WTC11 (cell line): ENCODE results near the gene SOCS6. TPM values are rescaled to one million over a fixed set of nuclear protein-coding genes. Genes with fewer than 3 reads are reported as not detected.

Experiments
- ATAC-seq: fragments of 200-7000 bp; cut with Tn5 transposase; 2 replicates; pipeline ENCODE4 v1.10.0; 2021; ENCODE audit warnings: mild to moderate bottlenecking, moderate library complexity
- CTCF ChIA-PET: fragments of 300-600 bp; sonication (Branson Sonifier 250); formaldehyde crosslinking; loops from one replicate; lab custom pipeline; 2021; ENCODE audit warnings: antibody characterized with exemption; lab: Charles Lee
- POLR2A ChIA-PET: fragments of 350-600 bp; sonication (Branson Sonifier 250); formaldehyde crosslinking; loops from one replicate; lab custom pipeline; 2021; ENCODE audit warnings: antibody characterized with exemption; lab: Charles Lee
- DNase-seq: peaks from one replicate; pipeline ENCODE4 v3.0.0; 2021; ENCODE audit warnings: low spot score
- H3K27ac Mint-ChIP-seq: 2 replicates; pipeline ENCODE4 v1.8.0; 2021; ENCODE audit warnings: mixed read lengths
- H3K27me3 Mint-ChIP-seq: 2 replicates; pipeline ENCODE4 v1.8.0; 2021; ENCODE audit warnings: low read depth, mild to moderate bottlenecking, moderate library complexity, mixed read lengths
- H3K36me3 Mint-ChIP-seq: 2 replicates; pipeline ENCODE4 v1.8.0; 2021; ENCODE audit warnings: mixed read lengths
- H3K4me1 Mint-ChIP-seq: 2 replicates; pipeline ENCODE4 v1.8.0; 2022; ENCODE audit warnings: mixed read lengths
- H3K4me3 Mint-ChIP-seq: 2 replicates; pipeline ENCODE4 v1.8.0; 2021; ENCODE audit warnings: mild to moderate bottlenecking, moderate library complexity, mixed read lengths
- H3K9me3 Mint-ChIP-seq: 2 replicates; pipeline ENCODE4 v1.8.0; 2021; ENCODE audit warnings: mixed read lengths
- AR ChIP-seq: fragments of 250-450 bp; sonication (Bioruptor Pico); IDR thresholded peaks from 2 replicates; pipeline ENCODE4 v1.9.0; 2021; ENCODE audit warnings: mild to moderate bottlenecking
- CDX4 ChIP-seq: fragments of 250-450 bp; sonication (Bioruptor Pico); IDR thresholded peaks from 2 replicates; pipeline ENCODE4 v1.9.0; 2021; ENCODE audit warnings: moderate library complexity, mild to moderate bottlenecking, inconsistent platforms, borderline replicate concordance
- E2F1 ChIP-seq: sonication (generic); formaldehyde crosslinking; IDR thresholded peaks from 2 replicates; pipeline ENCODE4 v1.8.0; 2022; ENCODE audit warnings: mild to moderate bottlenecking, missing genetic modification reagents
- EMX1 ChIP-seq: fragments of 250-450 bp; sonication (Bioruptor Pico); IDR thresholded peaks from 2 replicates; pipeline ENCODE4 v1.8.0; 2021; ENCODE audit warnings: mild to moderate bottlenecking
- ETV6 ChIP-seq: sonication (generic); formaldehyde crosslinking; IDR thresholded peaks from 2 replicates; pipeline ENCODE4 v1.8.1; 2022; ENCODE audit warnings: mild to moderate bottlenecking, missing genetic modification reagents
- GRHL2 ChIP-seq: fragments of 250-450 bp; sonication (Bioruptor Pico); IDR thresholded peaks from 2 replicates; pipeline ENCODE4 v1.8.0; 2022; ENCODE audit warnings: mild to moderate bottlenecking, moderate library complexity; ENCODE audit not compliant: insufficient replicate concordance, severe bottlenecking
- JUN ChIP-seq: sonication (generic); formaldehyde crosslinking; IDR thresholded peaks from 2 replicates; pipeline ENCODE4 v1.8.0; 2023; ENCODE audit warnings: mild to moderate bottlenecking, missing genetic modification reagents
- MXD4 ChIP-seq: fragments of 250-450 bp; sonication (Bioruptor Pico); IDR thresholded peaks from 2 replicates; pipeline ENCODE4 v1.8.0; 2021; ENCODE audit warnings: mild to moderate bottlenecking, moderate library complexity, borderline replicate concordance
- NR1H2 ChIP-seq: sonication (generic); formaldehyde crosslinking; IDR thresholded peaks from 2 replicates; pipeline ENCODE4 v1.9.0; 2021; ENCODE audit warnings: mild to moderate bottlenecking, moderate library complexity, missing genetic modification reagents
- OVOL2 ChIP-seq: fragments of 250-450 bp; sonication (Bioruptor Pico); IDR thresholded peaks from 2 replicates; pipeline ENCODE4 v1.9.0; 2021; ENCODE audit warnings: mild to moderate bottlenecking, borderline replicate concordance
- SMAD4 ChIP-seq: sonication (generic); formaldehyde crosslinking; IDR thresholded peaks from 2 replicates; pipeline ENCODE4 v1.8.0; 2022; ENCODE audit warnings: mild to moderate bottlenecking, missing genetic modification reagents
- STAT6 ChIP-seq: sonication (generic); formaldehyde crosslinking; conservative IDR thresholded peaks from 2 replicates; pipeline ENCODE4 v1.8.1; 2023; ENCODE audit warnings: mild to moderate bottlenecking, low read depth, missing genetic modification reagents, moderate library complexity
- TP53 ChIP-seq: sonication (generic); formaldehyde crosslinking; IDR thresholded peaks from 2 replicates; pipeline ENCODE4 v1.8.1; 2023; ENCODE audit warnings: mild to moderate bottlenecking, missing genetic modification reagents
- ZBTB43 ChIP-seq: sonication (generic); formaldehyde crosslinking; IDR thresholded peaks from 2 replicates; pipeline ENCODE4 v1.8.1; 2023; ENCODE audit warnings: mild to moderate bottlenecking, missing genetic modification reagents
- ZNF281 ChIP-seq: sonication (generic); formaldehyde crosslinking; IDR thresholded peaks from 2 replicates; pipeline ENCODE4 v1.8.0; 2023; ENCODE audit warnings: mild to moderate bottlenecking, missing genetic modification reagents
- ZNF425 ChIP-seq: fragments of 250-450 bp; sonication (Bioruptor Pico); conservative IDR thresholded peaks from 2 replicates; pipeline ENCODE4 v1.9.0; 2021; ENCODE audit warnings: mild to moderate bottlenecking
- ZNF671 ChIP-seq: fragments of 250-450 bp; sonication (Bioruptor Pico); IDR thresholded peaks from 2 replicates; pipeline ENCODE4 v1.8.0; 2021; ENCODE audit warnings: mild to moderate bottlenecking
- total RNA-seq: library from RNA; stranded (reverse); gene quantifications from 3 replicates; pipeline ENCODE4 v1.2.3, GENCODE V29; 2021

SOCS6 gene
- total RNA-seq, 1 experiment from 2014 or later, result 16.5 TPM

GRCh38 chr18:70354080-70354479 lies 65.2 kb downstream of the SOCS6 start:
- POLR2A ChIA-PET, result interaction anchor here (0.7 kb wide), 1 partner anchor 38 kb away, joined by 9 read pairs; no protein-coding TSS in a partner anchor
- DNase-seq (no peak), ATAC-seq (no peak)
- Mint-ChIP-seq H3K27me3 (no peaks in the 10 kb centered on the region), H3K9me3 (peaks cover 13% of the 10 kb centered on the region), H3K36me3 (peaks cover 3% of the 10 kb centered on the region), H3K27ac (no peak overlapping the region), H3K4me3 (no peak overlapping the region), H3K4me1 (peaks cover 35% of the 10 kb centered on the region)
- TF ChIP-seq ZNF281 (CRISPR knock-in tag) (no peak), TP53 (CRISPR knock-in tag) (no peak), NR1H2 (no peak), STAT6 (CRISPR knock-in tag) (no peak), EMX1 (CRISPR knock-in tag) (no peak), ZBTB43 (CRISPR knock-in tag) (no peak), ETV6 (CRISPR knock-in tag) (no peak), GRHL2 (no peak)
- CTCF ChIA-PET, result interaction anchor here (0.7 to 1.3 kb wide), 2 partner anchors 80 to 101 kb away, joined by 3 to 4 read pairs; no protein-coding TSS in a partner anchor

GRCh38 chr18:70354771-70355170 lies 65.9 kb downstream of the SOCS6 start:
- H3K4me3 Mint-ChIP-seq, result no peak overlapping the region
- H3K27ac Mint-ChIP-seq, result no peak overlapping the region
- peaks cover 33% of the 10 kb centered on the region for H3K4me1 Mint-ChIP-seq
- TF ChIP-seq OVOL2 (CRISPR knock-in tag) (no peak), JUN (no peak), AR (no peak), E2F1 (CRISPR knock-in tag) (no peak), ZNF425 (CRISPR knock-in tag) (no peak), CDX4 (CRISPR knock-in tag) (no peak), STAT6 (CRISPR knock-in tag) (no peak), ZNF671 (CRISPR knock-in tag) (no peak), SMAD4 (CRISPR knock-in tag) (no peak), MXD4 (no peak)

More at GRCh38 chr18:70354771-70355170, 65.9 kb downstream of the SOCS6 start:
- ChIA-PET CTCF (no interaction called here), POLR2A (no interaction called here)
- ATAC-seq (no peak), DNase-seq (no peak)
- H3K36me3 Mint-ChIP-seq, result peaks cover 3% of the 10 kb centered on the region
- H3K27me3 Mint-ChIP-seq, result no peaks in the 10 kb centered on the region
- peaks cover 13% of the 10 kb centered on the region for H3K9me3 Mint-ChIP-seq
